ENCODE measurements around the gene MUC2. TPM values are rescaled to one million over a fixed set of nuclear protein-coding genes. Genes with fewer than 3 reads are reported as not detected.
A peak's percentile ranks its signal among the peaks of the same experiment; 100 is the strongest.

The MUC2 gene
- total RNA-seq, 1 experiment from 2014 or later = 0.26 TPM

DNA sequence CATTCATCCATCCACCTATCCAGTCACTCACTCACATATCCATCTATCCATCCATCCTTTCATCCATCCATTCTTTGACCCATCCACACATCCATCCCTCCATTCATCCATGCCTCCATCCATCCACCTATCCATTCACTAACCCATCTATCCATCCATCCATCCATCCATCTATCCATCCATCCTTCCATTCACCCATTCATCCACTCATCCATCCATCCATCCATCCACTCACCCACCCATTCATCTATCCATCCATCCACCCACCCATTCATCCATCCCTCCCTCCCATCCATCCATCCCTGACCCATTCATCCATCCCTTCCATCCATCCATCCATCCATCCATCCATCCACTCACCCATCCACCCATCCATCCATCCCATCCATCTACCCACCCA is 4.9 kb upstream of the MUC2 start:
- H3F3A ChIP-seq (ENCODE audit: low read length, unreplicated experiment) = no peaks in the 10 kb centered on the region
- H4K20me1 ChIP-seq (ENCODE audit: low read length) = no peaks in the 10 kb centered on the region
- intact Hi-C loops (cut with micrococcal nuclease) = no loop called here
- no peaks in the 10 kb centered on the region for H3K79me2 ChIP-seq (ENCODE audit: low read length)
- DNase-seq (no peak), ATAC-seq (no peak)
- H3K4me3 ChIP-seq (ENCODE audit: low read length) = no peak overlapping the region
- H3K4me1 ChIP-seq (ENCODE audit: insufficient read depth, low read length) = peaks cover 28% of the 10 kb centered on the region
- H3K27me3 ChIP-seq (ENCODE audit: low read length) = no peaks in the 10 kb centered on the region
- H3K9me2 ChIP-seq (replicated peaks; ENCODE audit: low read length) = no peaks in the 10 kb centered on the region
- CTCF ChIA-PET = no interaction called here
- no TSS peak for BruUV-seq (replicated peaks)
- TF ChIP-seq EZH2 (IDR thresholded peaks at IDR 0.05; ENCODE audit: low read length, unreplicated experiment) = no peak
- TF ChIP-seq EZH2phosphoT487 (IDR thresholded peaks at IDR 0.05; ENCODE audit: borderline replicate concordance, low read length) = no peak
- TF ChIP-seq, protein P1, sequence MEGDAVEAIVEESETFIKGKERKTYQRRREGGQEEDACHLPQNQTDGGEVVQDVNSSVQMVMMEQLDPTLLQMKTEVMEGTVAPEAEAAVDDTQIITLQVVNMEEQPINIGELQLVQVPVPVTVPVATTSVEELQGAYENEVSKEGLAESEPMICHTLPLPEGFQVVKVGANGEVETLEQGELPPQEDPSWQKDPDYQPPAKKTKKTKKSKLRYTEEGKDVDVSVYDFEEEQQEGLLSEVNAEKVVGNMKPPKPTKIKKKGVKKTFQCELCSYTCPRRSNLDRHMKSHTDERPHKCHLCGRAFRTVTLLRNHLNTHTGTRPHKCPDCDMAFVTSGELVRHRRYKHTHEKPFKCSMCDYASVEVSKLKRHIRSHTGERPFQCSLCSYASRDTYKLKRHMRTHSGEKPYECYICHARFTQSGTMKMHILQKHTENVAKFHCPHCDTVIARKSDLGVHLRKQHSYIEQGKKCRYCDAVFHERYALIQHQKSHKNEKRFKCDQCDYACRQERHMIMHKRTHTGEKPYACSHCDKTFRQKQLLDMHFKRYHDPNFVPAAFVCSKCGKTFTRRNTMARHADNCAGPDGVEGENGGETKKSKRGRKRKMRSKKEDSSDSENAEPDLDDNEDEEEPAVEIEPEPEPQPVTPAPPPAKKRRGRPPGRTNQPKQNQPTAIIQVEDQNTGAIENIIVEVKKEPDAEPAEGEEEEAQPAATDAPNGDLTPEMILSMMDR (conservative IDR thresholded peaks at IDR 0.05; ENCODE audit: low read depth, low read length) = no peak
- no peak overlapping the region for H2AFZ ChIP-seq (ENCODE audit: low read length)
- POLR2A ChIA-PET (ENCODE audit: unreplicated experiment) = no interaction called here
- no peak overlapping the region for H3K4me2 ChIP-seq (ENCODE audit: low read length)
- no peaks in the 10 kb centered on the region for H3K9me3 ChIP-seq (ENCODE audit: low read length)
- H3K27ac ChIP-seq (ENCODE audit: low read length) = no peak overlapping the region
- H3K36me3 ChIP-seq (ENCODE audit: low read depth, low read length) = no peaks in the 10 kb centered on the region
- no peak overlapping the region for H3K9ac ChIP-seq (ENCODE audit: low read length)

DNA sequence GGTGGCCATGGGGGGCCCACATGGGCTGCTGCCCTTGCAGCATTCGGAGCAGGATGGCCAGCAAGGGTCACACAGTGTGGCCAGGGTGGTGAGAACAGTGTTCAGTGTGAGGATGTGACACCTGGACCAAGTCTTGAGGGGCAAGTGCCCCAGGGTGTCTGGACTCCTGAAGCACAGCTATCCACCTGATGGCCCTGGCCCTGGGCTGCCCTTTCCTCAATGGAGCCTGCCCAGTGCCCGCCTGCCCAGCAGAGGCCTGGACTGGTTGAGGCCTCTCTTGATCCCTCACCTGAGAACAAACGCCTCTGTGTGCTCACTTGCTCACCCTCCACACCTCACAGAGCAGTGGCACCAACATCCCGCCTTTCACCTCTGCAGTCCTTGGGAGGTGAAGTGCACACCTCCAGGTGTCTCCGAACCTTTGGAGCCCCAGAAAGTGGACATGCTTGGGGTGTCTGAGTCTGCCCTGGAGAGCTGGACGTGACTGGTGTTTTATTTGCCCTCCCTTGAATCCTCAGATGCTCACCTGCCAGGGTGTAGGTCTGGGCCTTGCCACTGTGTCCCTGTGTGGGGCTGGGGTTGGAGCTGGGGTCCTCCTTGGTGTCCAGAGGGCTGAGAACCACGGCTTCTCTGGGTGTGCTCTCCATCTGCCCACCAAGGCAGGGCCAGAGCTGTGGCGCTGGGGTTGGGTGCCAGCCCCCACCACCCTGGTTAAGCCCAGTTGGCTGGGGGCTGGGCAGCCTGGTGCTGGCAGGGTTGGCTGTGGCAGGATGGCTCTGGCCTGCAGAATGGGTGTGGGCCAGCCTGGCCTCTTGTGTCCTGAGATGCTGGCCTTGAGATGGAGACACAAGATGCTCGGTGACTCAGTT is 3.8 kb upstream of the MUC2 start:
- no peak for DNase-seq

More for the DNA sequence above, 3.8 kb upstream of the MUC2 start:
- no peak overlapping the region for H3K4me2 ChIP-seq (ENCODE audit: low read length)
- ATAC-seq = no peak
- CTCF ChIA-PET = no interaction called here
- H3K27me3 ChIP-seq (ENCODE audit: low read length) = no peaks in the 10 kb centered on the region
- no peaks in the 10 kb centered on the region for H3K79me2 ChIP-seq (ENCODE audit: low read length)
- no peaks in the 10 kb centered on the region for H3K9me3 ChIP-seq (ENCODE audit: low read length)
- H3K4me3 ChIP-seq (ENCODE audit: low read length) = no peak overlapping the region
- POLR2A ChIA-PET (ENCODE audit: unreplicated experiment) = no interaction called here
- BruUV-seq (replicated peaks) = no TSS peak
- H3K9me2 ChIP-seq (replicated peaks; ENCODE audit: low read length) = no peaks in the 10 kb centered on the region
- TF ChIP-seq, protein P1 (conservative IDR thresholded peaks at IDR 0.05; ENCODE audit: low read depth, low read length) = no peak
- TF ChIP-seq EZH2phosphoT487 (IDR thresholded peaks at IDR 0.05; ENCODE audit: borderline replicate concordance, low read length) = no peak
- no peak for TF ChIP-seq EZH2 (IDR thresholded peaks at IDR 0.05; ENCODE audit: low read length, unreplicated experiment)
- H3K36me3 ChIP-seq (ENCODE audit: low read depth, low read length) = no peaks in the 10 kb centered on the region
- H3F3A ChIP-seq (ENCODE audit: low read length, unreplicated experiment) = no peaks in the 10 kb centered on the region
- H3K27ac ChIP-seq (ENCODE audit: low read length) = peak overlapping the region; percentile 99
- H3K4me1 ChIP-seq (ENCODE audit: insufficient read depth, low read length) = peaks cover 28% of the 10 kb centered on the region
- no peaks in the 10 kb centered on the region for H4K20me1 ChIP-seq (ENCODE audit: low read length)
- H3K9ac ChIP-seq (ENCODE audit: low read length) = peak overlapping the region; percentile 87
- no peak overlapping the region for H2AFZ ChIP-seq (ENCODE audit: low read length)
- intact Hi-C loops (cut with micrococcal nuclease) = no loop called here

All from PC-3 (cell line).